T-helper 1 cell (primary cell): Measurements from ENCODE around the gene HPCAL1.

ENCODE experiments used
- DNase-seq, 5 donors: peaks; one replicate each; pipeline ENCODE4 v3.0.0-alpha.2; 2012 to 2020

The HPCAL1 gene

GRCh38 chr2:10371441-10372196 is 68.9 kb downstream of the HPCAL1 start:
- no peak for DNase-seq

- DNase-seq: no peak
Measured at GRCh38 chr2:10372203-10372861, 69.6 kb downstream of the HPCAL1 start.

GRCh38 chr2:10372862-10373240 is 70.1 kb downstream of the HPCAL1 start:
- no peak for DNase-seq

GRCh38 chr2:10373931-10374330 is 71.2 kb downstream of the HPCAL1 start:
- DNase-seq: no peak

GRCh38 chr2:10374362-10374943 is 71.7 kb downstream of the HPCAL1 start:
- no peak for DNase-seq

- no peak for DNase-seq
Measured at GRCh38 chr2:10375570-10376281, 73.0 kb downstream of the HPCAL1 start.

GRCh38 chr2:10377052-10377746 is 74.5 kb downstream of the HPCAL1 start:
- no peak for DNase-seq

- no peak for DNase-seq
Measured at GRCh38 chr2:10377747-10378085, 75.0 kb downstream of the HPCAL1 start.

GRCh38 chr2:10378189-10378588 is 75.5 kb downstream of the HPCAL1 start:
- peak in 1 of 5 donors; percentile 46 for DNase-seq

GRCh38 chr2:10380048-10380926 is 77.6 kb downstream of the HPCAL1 start:
- DNase-seq: peak in 1 of 5 donors; percentile 23

GRCh38 chr2:10381997-10382353 is 79.3 kb downstream of the HPCAL1 start:
- DNase-seq: no peak

GRCh38 chr2:10382354-10383061 is 79.8 kb downstream of the HPCAL1 start:
- DNase-seq: peak in 3 of 5 donors; percentile 15 to 68 (median 28)

GRCh38 chr2:10383960-10384734 is 81.4 kb downstream of the HPCAL1 start:
- DNase-seq: no peak

- no peak for DNase-seq
Measured at GRCh38 chr2:10385501-10385900, 82.8 kb downstream of the HPCAL1 start.

GRCh38 chr2:10385933-10386773 is 83.4 kb downstream of the HPCAL1 start:
- no peak for DNase-seq

- DNase-seq: no peak
Measured at GRCh38 chr2:10387033-10387432, 84.3 kb downstream of the HPCAL1 start.

GRCh38 chr2:10388954-10389560 is 86.4 kb downstream of the HPCAL1 start:
- no peak for DNase-seq

GRCh38 chr2:10389573-10389972 is 86.9 kb downstream of the HPCAL1 start:
- DNase-seq: no peak

GRCh38 chr2:10390369-10390801 is 87.7 kb downstream of the HPCAL1 start:
- DNase-seq: no peak
